ENCODE results near the gene TOP3A. TPM values are rescaled to one million over a fixed set of nuclear protein-coding genes. Genes with fewer than 3 reads are reported as not detected.

TOP3A gene
- total RNA-seq, 3 donors from 2014 or later (not counting 1 experiment from before 2014, with no cell fraction given) = 38.1 to 59.7 (median 53.2) TPM

DNA sequence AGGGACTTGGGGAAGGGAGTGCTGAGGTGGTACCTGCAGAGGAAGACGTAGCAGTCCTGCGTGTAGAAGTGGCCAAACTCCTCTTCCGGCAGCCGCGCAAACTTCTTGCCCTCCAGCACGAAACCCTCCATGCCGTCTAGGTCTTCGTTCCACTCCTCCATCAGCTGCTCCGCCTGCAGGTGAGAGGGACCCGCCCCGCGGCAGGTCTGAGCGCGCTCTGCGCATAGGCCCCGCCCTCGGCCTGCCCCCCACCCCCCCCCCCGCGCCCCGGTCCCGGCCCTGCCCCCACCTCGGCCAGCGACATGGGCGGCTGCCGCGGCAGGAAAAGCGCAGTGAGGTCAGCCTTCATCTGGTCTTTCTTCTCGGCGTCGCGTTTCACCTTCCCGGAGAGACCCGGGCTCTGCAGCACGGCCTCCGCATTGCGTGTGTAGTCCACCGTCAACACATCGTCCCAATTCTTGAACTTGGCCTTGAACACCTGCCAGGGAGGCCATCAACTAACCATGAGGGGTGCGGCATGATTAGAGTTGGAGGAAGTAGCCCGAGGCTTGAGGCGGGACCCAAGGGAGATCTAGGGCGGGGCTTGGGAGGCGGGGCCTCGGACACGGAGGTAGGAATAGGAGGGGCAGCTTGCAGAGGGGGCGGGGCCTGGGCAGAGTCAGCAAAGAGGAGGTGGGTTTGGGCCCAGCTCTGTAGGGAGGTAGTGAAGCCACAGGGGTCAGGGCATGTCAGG, 67.7 kb downstream of the TOP3A start:
- no peak overlapping the region for H3K27ac Mint-ChIP-seq
- no peaks in the 10 kb centered on the region for H3K27me3 Mint-ChIP-seq (ENCODE audit: low read depth in 2 of 2)
- no peak overlapping the region for H3K4me3 Mint-ChIP-seq
- intact Hi-C loops (cut with micrococcal nuclease) = no loop called here
- Histone ChIP-seq H3K4me1 (ENCODE audit: control insufficient read depth, insufficient read depth, low read length) (no peaks in the 10 kb centered on the region), H3K27ac (ENCODE audit: low read length) (no peak overlapping the region), H3K36me3 (ENCODE audit: control insufficient read depth, insufficient read depth, low read length) (peaks cover 59% of the 10 kb centered on the region), H3K27me3 (ENCODE audit: control insufficient read depth, insufficient read depth, low read length) (no peaks in the 10 kb centered on the region), H3K9me3 (ENCODE audit: control insufficient read depth, insufficient read depth, low read length) (no peaks in the 10 kb centered on the region), H3K4me3 (ENCODE audit: low read length) (no peak overlapping the region)
- peaks cover 4 to 5% of the 10 kb centered on the region in 2 donors for H3K4me1 Mint-ChIP-seq
- no peaks in the 10 kb centered on the region for H3K9me3 Mint-ChIP-seq
- ATAC-seq (peak in 1 of 3 donors; percentile 26), DNase-seq (peak in 1 of 2 donors; percentile 44)
- H3K36me3 Mint-ChIP-seq = peaks cover 6% of the 10 kb centered on the region
- TF ChIP-seq, protein P1, sequence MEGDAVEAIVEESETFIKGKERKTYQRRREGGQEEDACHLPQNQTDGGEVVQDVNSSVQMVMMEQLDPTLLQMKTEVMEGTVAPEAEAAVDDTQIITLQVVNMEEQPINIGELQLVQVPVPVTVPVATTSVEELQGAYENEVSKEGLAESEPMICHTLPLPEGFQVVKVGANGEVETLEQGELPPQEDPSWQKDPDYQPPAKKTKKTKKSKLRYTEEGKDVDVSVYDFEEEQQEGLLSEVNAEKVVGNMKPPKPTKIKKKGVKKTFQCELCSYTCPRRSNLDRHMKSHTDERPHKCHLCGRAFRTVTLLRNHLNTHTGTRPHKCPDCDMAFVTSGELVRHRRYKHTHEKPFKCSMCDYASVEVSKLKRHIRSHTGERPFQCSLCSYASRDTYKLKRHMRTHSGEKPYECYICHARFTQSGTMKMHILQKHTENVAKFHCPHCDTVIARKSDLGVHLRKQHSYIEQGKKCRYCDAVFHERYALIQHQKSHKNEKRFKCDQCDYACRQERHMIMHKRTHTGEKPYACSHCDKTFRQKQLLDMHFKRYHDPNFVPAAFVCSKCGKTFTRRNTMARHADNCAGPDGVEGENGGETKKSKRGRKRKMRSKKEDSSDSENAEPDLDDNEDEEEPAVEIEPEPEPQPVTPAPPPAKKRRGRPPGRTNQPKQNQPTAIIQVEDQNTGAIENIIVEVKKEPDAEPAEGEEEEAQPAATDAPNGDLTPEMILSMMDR (IDR thresholded peaks at IDR 0.05) = no peak
- WGBS (ENCODE audit: insufficient coverage) = 93% methylated on average over 42 of the region's 46 CpGs

DNA sequence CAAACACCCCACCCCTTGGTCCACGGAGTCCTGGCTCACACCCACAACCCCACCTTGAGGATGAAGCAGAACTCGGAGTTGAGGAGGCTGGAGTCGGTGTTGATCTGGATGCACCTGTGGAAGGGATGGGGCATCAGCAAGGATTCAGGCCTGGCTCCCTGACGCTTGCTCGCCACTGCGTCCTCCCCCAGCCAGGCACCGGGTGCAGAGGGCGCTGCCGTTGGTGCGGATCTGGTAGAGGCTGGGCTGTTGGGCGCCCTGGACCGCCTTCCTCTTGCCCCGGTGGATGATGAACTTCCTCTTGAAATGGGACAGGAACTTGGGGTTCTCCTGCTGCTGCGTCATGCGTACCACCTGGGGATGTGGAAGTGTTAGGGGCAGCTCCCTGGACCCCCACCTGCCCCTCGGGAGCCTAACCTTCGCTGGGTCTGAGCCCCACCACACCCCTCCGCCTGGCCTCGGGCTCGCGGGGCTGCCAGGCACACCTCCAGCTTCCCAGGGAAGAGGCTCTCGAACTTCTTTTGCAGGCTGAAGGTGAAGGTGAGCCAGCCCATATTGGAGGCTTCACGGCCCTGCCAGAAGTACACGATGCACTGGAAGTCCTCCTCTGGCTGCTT, 68.6 kb downstream of the TOP3A start:
- no peaks in the 10 kb centered on the region for H3K27me3 Mint-ChIP-seq (ENCODE audit: low read depth in 2 of 2)
- Histone ChIP-seq H3K4me1 (ENCODE audit: control insufficient read depth, insufficient read depth, low read length) (no peaks in the 10 kb centered on the region), H3K27ac (ENCODE audit: low read length) (no peak overlapping the region), H3K4me3 (ENCODE audit: low read length) (no peak overlapping the region), H3K27me3 (ENCODE audit: control insufficient read depth, insufficient read depth, low read length) (no peaks in the 10 kb centered on the region), H3K36me3 (ENCODE audit: control insufficient read depth, insufficient read depth, low read length) (peaks cover 54% of the 10 kb centered on the region), H3K9me3 (ENCODE audit: control insufficient read depth, insufficient read depth, low read length) (no peaks in the 10 kb centered on the region)
- no peak for ATAC-seq
- no peaks in the 10 kb centered on the region for H3K9me3 Mint-ChIP-seq
- no peak for DNase-seq
- no peak overlapping the region for H3K27ac Mint-ChIP-seq
- intact Hi-C loops (cut with micrococcal nuclease) = no loop called here
- TF ChIP-seq, protein P1 (IDR thresholded peaks at IDR 0.05) = no peak
- no peak overlapping the region for H3K4me3 Mint-ChIP-seq
- peaks cover 4 to 5% of the 10 kb centered on the region in 2 donors for H3K4me1 Mint-ChIP-seq
- peaks cover 6% of the 10 kb centered on the region for H3K36me3 Mint-ChIP-seq
- 95% methylated on average over 24 of the region's 24 CpGs for WGBS (ENCODE audit: insufficient coverage)

DNA sequence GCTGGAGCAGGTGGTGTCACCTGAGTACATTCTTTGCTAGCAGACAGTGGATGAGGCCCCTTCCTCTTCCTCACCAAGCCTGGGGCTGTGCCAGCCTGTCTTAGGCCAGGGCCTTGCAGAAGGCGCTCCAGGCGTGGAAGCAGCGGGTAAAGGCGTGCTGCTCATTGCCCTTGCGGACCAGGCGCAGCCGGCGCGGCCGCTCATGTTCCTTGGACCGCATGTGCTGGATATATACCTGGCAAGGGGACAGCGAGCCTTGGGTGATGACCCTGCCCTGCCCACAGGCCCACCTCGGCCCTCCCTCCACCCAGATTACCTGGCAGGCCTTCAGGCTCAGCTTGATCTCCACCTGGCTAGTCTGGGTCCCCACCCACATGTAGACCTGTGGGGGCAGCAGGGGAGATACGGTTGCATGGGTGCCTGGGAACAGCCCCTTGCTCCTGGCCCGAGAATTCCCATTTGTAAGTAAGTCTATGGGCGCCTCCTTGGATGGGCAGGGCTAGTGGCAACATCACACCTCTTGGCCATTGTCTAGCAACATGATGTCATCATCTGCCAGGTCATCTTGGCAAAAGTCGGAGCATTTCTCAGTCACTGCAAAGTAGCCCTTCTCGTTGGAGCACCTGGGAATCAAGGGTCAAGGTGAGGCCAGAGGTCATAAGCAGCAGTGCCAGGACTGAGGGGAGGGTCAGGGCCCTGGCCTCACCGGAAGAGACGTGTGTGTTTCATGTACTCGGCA, 69.6 kb downstream of the TOP3A start:
- no peaks in the 10 kb centered on the region for H3K9me3 Mint-ChIP-seq
- no peaks in the 10 kb centered on the region for H3K27me3 ChIP-seq (ENCODE audit: control insufficient read depth, insufficient read depth, low read length)
- ATAC-seq = no peak
- no peak overlapping the region for H3K4me3 Mint-ChIP-seq
- TF ChIP-seq, protein P1 (IDR thresholded peaks at IDR 0.05) = no peak
- H3K9me3 ChIP-seq (ENCODE audit: control insufficient read depth, insufficient read depth, low read length) = no peaks in the 10 kb centered on the region
- no peaks in the 10 kb centered on the region for H3K4me1 ChIP-seq (ENCODE audit: control insufficient read depth, insufficient read depth, low read length)
- no peak overlapping the region for H3K4me3 ChIP-seq (ENCODE audit: low read length)
- no peak for DNase-seq
- H3K36me3 Mint-ChIP-seq = peaks cover 6% of the 10 kb centered on the region
- peaks cover 44% of the 10 kb centered on the region for H3K36me3 ChIP-seq (ENCODE audit: control insufficient read depth, insufficient read depth, low read length)
- no peak overlapping the region for H3K27ac Mint-ChIP-seq
- intact Hi-C loops (cut with micrococcal nuclease) = no loop called here
- no peaks in the 10 kb centered on the region for H3K27me3 Mint-ChIP-seq (ENCODE audit: low read depth in 2 of 2)
- WGBS (ENCODE audit: insufficient coverage) = 93% methylated on average over 21 of the region's 21 CpGs
- H3K27ac ChIP-seq (ENCODE audit: low read length) = no peak overlapping the region
- peaks cover 4 to 5% of the 10 kb centered on the region in 2 donors for H3K4me1 Mint-ChIP-seq

All from natural killer cell (primary cell).